Esophagus squamous epithelium (tissue), 5 donors: ENCODE measurements around the gene RNGTT. TPM values are rescaled to one million over a fixed set of nuclear protein-coding genes. Genes with fewer than 3 reads are reported as not detected.

ENCODE experiments used
- DNase-seq: peaks from one replicate; lab custom pipeline; 2025; lab: John Stamatoyannopoulos, UW
- H3K27ac ChIP-seq, 4 donors: fragments of 200-600 bp; sonication (generic); one replicate each; pipeline ENCODE4 v1.5.1; 2016 to 2019; ENCODE audit warnings: mild to moderate bottlenecking in 1 of 4
- H3K27me3 ChIP-seq, 4 donors: fragments of 200-600 bp; sonication (generic); 1 replicate in 3 of 4; 2 replicates in 1 of 4; pipeline versions ENCODE4 v1.5.1 to v1.6.0; 2017 to 2021; ENCODE audit warnings: antibody characterized with exemption in 1 of 4
- H3K36me3 ChIP-seq, 3 donors: fragments of 200-600 bp; sonication (generic); one replicate each; pipeline ENCODE4 v1.5.1; 2016 to 2019
- H3K4me1 ChIP-seq, 3 donors: fragments of 200-600 bp; sonication (generic); one replicate each; pipeline ENCODE4 v1.5.1; 2017 to 2019
- H3K4me3 ChIP-seq, 4 donors: fragments of 200-600 bp; sonication (generic); 1 replicate in 3 of 4; 2 replicates in 1 of 4; pipeline ENCODE4 v1.5.1; 2016 to 2019; ENCODE audit warnings: mild to moderate bottlenecking in 2 of 4, moderate library complexity in 1 of 4
- H3K9me3 ChIP-seq, 3 donors: fragments of 200-600 bp; sonication (generic); one replicate each; pipeline ENCODE4 v1.5.1; 2016 to 2019
- POLR2A ChIP-seq, 4 donors: fragments of 450-650 bp; IDR thresholded peaks; one replicate each; pipeline ENCODE4 v1.6.1; 2017; ENCODE audit warnings: antibody characterized with exemption in 4 of 4, mild to moderate bottlenecking in 4 of 4, moderate library complexity in 3 of 4
- WGBS, 2 donors: methylation state at CpG; one replicate each; pipeline ENCODE4 v1.1.5; 2018; 5-methylcytosine and 5-hydroxymethylcytosine counted together
- intact Hi-C: fragments of 100-400 bp; cut with DNase I; formaldehyde crosslinking; loops from one replicate; pipeline ENCODE4 v1.15.0; 2022
- total RNA-seq, 4 donors: library from RNA; depleted of rRNA; stranded (reverse); fragments of >200 nt; gene quantifications; one replicate each; pipeline ENCODE4 v1.1.0, GENCODE V29; 2016
- TF ChIP-seq, protein P1 (sequence below), 6 experiments: fragments of 450-650 bp in 4 of 6; fragments of 200-600 bp in 2 of 6; sonication (generic) in 2 of 6; IDR thresholded peaks; one replicate each; pipeline ENCODE4 v1.5.1; 2016 to 2019; ENCODE audit warnings: antibody characterized with exemption in 6 of 6, mild to moderate bottlenecking in 4 of 6, moderate library complexity in 4 of 6
- donor health status: DM: yes; HTN: yes; CAD: no.

RNGTT gene
- total RNA-seq, 4 donors from 2014 or later: 8.3 to 22.3 (median 18.3) TPM

DNA sequence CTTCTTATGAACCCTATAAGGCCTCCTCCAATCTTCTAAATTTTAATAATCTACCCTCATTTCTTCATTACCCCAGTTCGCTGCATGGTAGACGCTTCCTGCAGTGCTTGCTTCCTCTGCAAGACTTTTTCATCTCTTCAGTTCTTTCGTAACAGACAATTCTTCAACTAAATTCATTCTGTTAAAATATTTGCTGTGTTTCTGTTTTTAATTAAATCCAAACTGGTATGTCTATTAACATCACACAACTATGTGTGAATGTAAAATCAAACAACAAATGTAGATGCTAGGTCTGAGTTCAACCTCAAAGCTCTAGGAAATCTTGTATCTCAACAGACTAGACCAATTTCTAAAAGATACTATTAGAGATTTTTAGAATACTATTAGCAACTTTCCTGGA is 199.3 kb downstream of the RNGTT start:
- Histone ChIP-seq H3K4me3 (no peak overlapping the region), H3K27me3 (no peaks in the 10 kb centered on the region), H3K9me3 (no peaks in the 10 kb centered on the region), H3K36me3 (peaks cover 0 to 7% (median 0%) of the 10 kb centered on the region in 3 donors), H3K27ac (no peak overlapping the region), H3K4me1 (no peaks in the 10 kb centered on the region)
- intact Hi-C loops: no loop called here
- WGBS, 2 donors: 97 to 98% methylated on average over 3 of the region's 3 CpGs
- TF ChIP-seq, protein P1, sequence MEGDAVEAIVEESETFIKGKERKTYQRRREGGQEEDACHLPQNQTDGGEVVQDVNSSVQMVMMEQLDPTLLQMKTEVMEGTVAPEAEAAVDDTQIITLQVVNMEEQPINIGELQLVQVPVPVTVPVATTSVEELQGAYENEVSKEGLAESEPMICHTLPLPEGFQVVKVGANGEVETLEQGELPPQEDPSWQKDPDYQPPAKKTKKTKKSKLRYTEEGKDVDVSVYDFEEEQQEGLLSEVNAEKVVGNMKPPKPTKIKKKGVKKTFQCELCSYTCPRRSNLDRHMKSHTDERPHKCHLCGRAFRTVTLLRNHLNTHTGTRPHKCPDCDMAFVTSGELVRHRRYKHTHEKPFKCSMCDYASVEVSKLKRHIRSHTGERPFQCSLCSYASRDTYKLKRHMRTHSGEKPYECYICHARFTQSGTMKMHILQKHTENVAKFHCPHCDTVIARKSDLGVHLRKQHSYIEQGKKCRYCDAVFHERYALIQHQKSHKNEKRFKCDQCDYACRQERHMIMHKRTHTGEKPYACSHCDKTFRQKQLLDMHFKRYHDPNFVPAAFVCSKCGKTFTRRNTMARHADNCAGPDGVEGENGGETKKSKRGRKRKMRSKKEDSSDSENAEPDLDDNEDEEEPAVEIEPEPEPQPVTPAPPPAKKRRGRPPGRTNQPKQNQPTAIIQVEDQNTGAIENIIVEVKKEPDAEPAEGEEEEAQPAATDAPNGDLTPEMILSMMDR (IDR thresholded peaks at IDR 0.05): no peak
- no peak for TF ChIP-seq POLR2A (IDR thresholded peaks at IDR 0.05)
- no peak for DNase-seq

DNA sequence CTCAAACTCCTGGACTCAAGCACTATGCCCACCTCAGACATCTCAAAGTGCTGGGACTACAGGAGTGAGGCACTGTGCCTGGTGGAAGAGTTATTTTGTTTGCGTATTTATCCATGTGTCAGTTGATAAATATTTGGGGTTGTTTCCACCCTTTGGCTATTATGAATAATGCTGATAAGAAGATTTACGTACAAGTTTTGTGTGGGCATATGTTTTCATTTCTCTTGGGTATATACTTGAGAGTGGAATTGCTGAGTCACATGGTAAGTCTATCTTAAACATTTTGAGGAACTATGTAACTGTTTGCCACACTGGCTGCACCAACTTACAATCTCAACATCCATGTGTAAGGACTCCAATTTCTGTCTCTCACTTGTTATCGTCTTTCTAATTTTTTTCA is 200.3 kb downstream of the RNGTT start:
- Histone ChIP-seq H3K36me3 (peaks cover 0 to 3% (median 0%) of the 10 kb centered on the region in 3 donors), H3K27me3 (no peaks in the 10 kb centered on the region), H3K4me1 (no peaks in the 10 kb centered on the region), H3K4me3 (no peak overlapping the region), H3K9me3 (no peaks in the 10 kb centered on the region), H3K27ac (no peak overlapping the region)
- WGBS, 2 donors: 82 to 89% methylated on average over 3 of the region's 3 CpGs
- no peak for DNase-seq
- TF ChIP-seq, protein P1 (IDR thresholded peaks at IDR 0.05): no peak
- TF ChIP-seq POLR2A (IDR thresholded peaks at IDR 0.05): no peak
- intact Hi-C loops: no loop called here

DNA sequence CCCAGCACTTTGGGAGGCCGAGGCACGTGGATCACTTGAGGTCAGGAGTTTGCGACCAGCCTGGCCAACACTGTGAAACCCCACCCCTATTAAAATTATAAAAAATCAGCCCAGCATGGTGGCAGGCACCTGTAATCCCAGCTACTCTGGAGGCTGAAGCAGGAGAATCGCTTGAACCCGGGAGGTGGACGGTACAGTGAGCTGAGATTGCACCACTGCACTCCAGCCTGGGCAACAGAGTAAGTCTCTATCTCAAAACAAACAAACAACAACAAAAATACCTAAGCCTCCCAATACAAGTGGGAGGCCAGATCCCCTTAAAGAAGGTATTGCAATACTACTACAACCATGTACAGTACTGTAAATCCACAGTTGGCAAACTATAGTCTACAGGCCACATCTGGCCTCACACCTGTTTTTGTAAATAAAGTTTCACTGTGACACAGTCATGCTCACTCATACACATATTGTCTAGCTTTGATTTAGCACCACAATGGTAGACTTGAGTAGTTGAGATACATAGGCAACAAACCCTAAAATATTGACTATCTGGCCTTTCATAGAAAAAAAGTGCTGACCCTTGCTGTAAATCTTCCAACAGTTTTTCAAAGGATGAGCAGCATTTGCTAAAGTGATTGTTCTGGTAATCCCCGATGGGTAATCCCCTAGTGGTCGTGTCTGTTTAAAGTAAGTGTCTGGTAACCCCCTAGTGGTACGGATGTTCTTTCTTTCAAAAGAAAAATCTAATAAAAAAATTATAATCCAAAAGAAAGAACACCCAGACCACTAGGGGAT is 202.0 kb downstream of the RNGTT start:
- Histone ChIP-seq H3K27me3 (no peaks in the 10 kb centered on the region), H3K4me1 (no peaks in the 10 kb centered on the region), H3K27ac (no peak overlapping the region), H3K36me3 (no peaks in the 10 kb centered on the region), H3K4me3 (no peak overlapping the region), H3K9me3 (no peaks in the 10 kb centered on the region)
- intact Hi-C loops: no loop called here
- DNase-seq: no peak
- no peak for TF ChIP-seq POLR2A (IDR thresholded peaks at IDR 0.05)
- TF ChIP-seq, protein P1 (IDR thresholded peaks at IDR 0.05): no peak
- WGBS, 2 donors: 87% methylated on average over 7 to 9 of the region's 9 CpGs

DNA sequence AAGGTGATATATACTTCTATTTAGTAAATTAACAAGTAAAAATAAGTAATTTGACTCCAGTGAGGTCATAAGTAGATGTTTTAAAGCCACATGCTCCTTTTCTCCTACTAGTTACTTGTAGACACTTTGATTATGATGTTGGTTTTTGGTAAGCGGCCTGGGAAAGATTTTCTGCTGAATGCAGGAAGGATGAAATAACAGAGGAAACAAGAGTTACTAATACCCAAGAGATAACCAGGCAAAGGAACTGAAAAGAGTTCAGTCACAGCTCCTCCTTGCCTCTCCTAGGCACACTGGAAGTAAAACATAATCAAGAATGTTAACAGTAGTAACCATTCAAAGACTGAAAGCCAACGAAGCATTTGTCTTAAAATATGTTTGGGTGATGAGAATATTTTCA is 203.3 kb downstream of the RNGTT start:
- no peaks in the 10 kb centered on the region for H3K9me3 ChIP-seq
- no peak overlapping the region for H3K27ac ChIP-seq
- TF ChIP-seq, protein P1 (IDR thresholded peaks at IDR 0.05): no peak
- TF ChIP-seq POLR2A (IDR thresholded peaks at IDR 0.05): no peak
- WGBS, 2 donors: 71 to 78% methylated on average over 2 of the region's 2 CpGs
- peaks cover 0 to under 1% (median 0%) of the 10 kb centered on the region in 3 donors for H3K36me3 ChIP-seq
- intact Hi-C loops: no loop called here
- no peak for DNase-seq
- H3K27me3 ChIP-seq: no peaks in the 10 kb centered on the region
- H3K4me1 ChIP-seq: no peaks in the 10 kb centered on the region
- no peak overlapping the region for H3K4me3 ChIP-seq

DNA sequence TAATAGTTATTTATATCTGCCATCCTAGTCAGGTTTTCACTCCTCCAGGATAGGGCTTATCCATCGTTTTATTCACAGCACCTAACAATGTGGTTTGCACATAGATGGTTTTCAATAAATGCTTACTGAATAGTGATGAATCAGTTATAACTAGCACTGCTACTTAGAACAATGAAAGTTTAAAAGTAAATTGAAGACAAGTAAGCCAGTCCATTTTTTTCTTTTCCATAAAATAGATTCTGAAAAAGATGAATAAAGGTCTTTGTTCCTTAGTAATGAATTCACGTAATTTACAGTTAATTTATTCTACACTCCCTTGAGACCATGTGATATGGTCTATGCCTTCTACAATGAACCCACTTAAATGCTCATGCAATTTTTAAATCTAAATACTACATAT is 212.5 kb downstream of the RNGTT start:
- no peaks in the 10 kb centered on the region for H3K27me3 ChIP-seq
- 84% methylated on average over 2 of the region's 2 CpGs for WGBS, 2 donors
- peaks cover 0 to 22% (median 0%) of the 10 kb centered on the region in 3 donors for H3K36me3 ChIP-seq

More for the DNA sequence above, 212.5 kb downstream of the RNGTT start:
- TF ChIP-seq, protein P1 (IDR thresholded peaks at IDR 0.05): no peak
- no peak for TF ChIP-seq POLR2A (IDR thresholded peaks at IDR 0.05)
- no peak for DNase-seq
- Histone ChIP-seq H3K9me3 (no peaks in the 10 kb centered on the region), H3K4me3 (no peak overlapping the region), H3K27ac (no peak overlapping the region), H3K4me1 (no peaks in the 10 kb centered on the region)
- intact Hi-C loops: no loop called here
